ENCODE results near the gene SLC5A11. TPM values are rescaled to one million over a fixed set of nuclear protein-coding genes. Genes with fewer than 3 reads are reported as not detected.
A peak's percentile ranks its signal among the peaks of the same experiment; 100 is the strongest.
"Not testable (repeated sequence)": the region's sequence is repeated elsewhere in the genome, so short reads cannot be mapped to it uniquely, and the experiment has no call there.

SLC5A11 gene
- total and polyA plus RNA-seq, 4 donors = 0.15 to 4.1 (median 0.92) TPM

DNA sequence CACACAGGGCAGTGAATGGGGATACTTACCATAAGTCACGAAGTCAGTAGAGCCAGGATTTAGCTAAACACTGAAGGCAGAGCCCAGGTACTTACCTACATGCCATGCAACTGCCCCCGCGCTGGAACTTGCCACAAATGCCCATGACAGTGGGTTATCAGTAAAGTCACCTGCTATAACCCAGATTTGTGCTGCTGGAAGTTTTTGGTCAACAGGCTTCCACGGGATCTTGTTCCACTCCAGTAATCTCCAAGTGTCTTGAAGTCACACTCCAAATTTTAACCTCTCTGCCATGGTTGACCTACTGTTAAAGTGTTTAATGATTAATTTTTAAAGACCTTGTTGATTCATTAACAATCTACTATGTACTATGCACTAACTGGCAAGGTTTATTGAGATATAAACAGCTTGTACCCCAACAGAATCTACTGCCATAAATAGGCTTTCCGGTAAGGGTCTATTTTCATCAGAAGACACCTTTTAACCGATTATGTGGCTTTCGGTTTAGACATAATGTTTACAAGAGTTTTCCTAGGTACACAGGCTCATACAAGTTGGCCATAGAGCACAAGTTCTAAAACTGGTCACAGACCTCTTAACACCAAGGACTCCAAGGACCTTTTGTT lies 6.3 kb upstream of the SLC5A11 start:
- Histone ChIP-seq H3K4me1 (ENCODE audit: control insufficient read depth in 4 of 4, insufficient read depth in 4 of 4, low read length in 3 of 4) (peaks cover 2 to 14% (median 9%) of the 10 kb centered on the region in 4 donors), H3K27me3 (ENCODE audit: control insufficient read depth in 4 of 4, insufficient read depth in 4 of 4, low read length in 3 of 4) (no peaks in the 10 kb centered on the region), H3K27ac (ENCODE audit: low read depth in 1 of 2, low read length in 2 of 2) (no peak overlapping the region), H3K36me3 (ENCODE audit: control insufficient read depth in 4 of 4, insufficient read depth in 3 of 4, low read depth in 1 of 4, low read length in 3 of 4) (no peaks in the 10 kb centered on the region), H3K9me3 (ENCODE audit: control insufficient read depth in 4 of 4, low read length in 3 of 4) (no peaks in the 10 kb centered on the region), H3K4me3 (ENCODE audit: low read depth in 1 of 3, low read length in 3 of 3) (peak overlapping the region in 1 of 3 donors; percentile 15), H3K9ac (ENCODE audit: low read depth in 1 of 2, low read length in 2 of 2) (peak overlapping the region in 1 of 2 donors; percentile 16)
- DNase-seq (ENCODE audit: low spot score) = no peak
- 46% methylated on average over 7 of the region's 7 CpGs for WGBS
- TF ChIP-seq HNF4G (IDR thresholded peaks at IDR 0.05) (no peak), FOXA2 (IDR thresholded peaks at IDR 0.05) (peak; percentile 20), HNF4A (conservative IDR thresholded peaks at IDR 0.05) (peak in 1 of 2 donors; percentile 37), RAD21 (IDR thresholded peaks at IDR 0.05) (no peak)

DNA sequence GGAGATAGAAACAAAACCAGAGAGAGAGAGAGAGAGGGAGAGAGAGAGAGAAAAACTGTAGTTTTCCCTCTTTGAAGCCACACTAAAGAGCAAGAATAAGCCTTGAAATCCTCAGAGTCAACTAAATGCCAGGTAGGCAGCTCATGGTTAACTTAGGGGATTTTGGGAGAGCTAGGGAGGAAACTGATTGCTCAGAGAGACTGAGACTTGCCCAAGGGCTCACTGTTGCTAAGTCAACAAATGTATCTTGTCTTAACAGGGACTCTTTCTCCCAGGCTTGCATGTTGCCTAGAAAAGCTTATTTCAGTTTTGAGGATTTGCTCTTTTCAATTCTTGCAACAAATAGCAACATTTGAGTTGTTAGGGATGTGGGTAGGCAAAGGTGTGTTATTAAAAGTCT lies 4.5 kb upstream of the SLC5A11 start:
- DNase-seq (ENCODE audit: low spot score) = no peak
- Histone ChIP-seq H3K9ac (ENCODE audit: low read depth in 1 of 2, low read length in 2 of 2) (no peak overlapping the region), H3K27me3 (ENCODE audit: control insufficient read depth in 4 of 4, insufficient read depth in 4 of 4, low read length in 3 of 4) (no peaks in the 10 kb centered on the region), H3K4me3 (ENCODE audit: low read depth in 1 of 3, low read length in 3 of 3) (no peak overlapping the region), H3K4me1 (ENCODE audit: control insufficient read depth in 4 of 4, insufficient read depth in 4 of 4, low read length in 3 of 4) (peaks cover 2 to 17% (median 12%) of the 10 kb centered on the region in 4 donors), H3K27ac (ENCODE audit: low read depth in 1 of 2, low read length in 2 of 2) (no peak overlapping the region), H3K36me3 (ENCODE audit: control insufficient read depth in 4 of 4, insufficient read depth in 3 of 4, low read depth in 1 of 4, low read length in 3 of 4) (peaks cover 0 to 1% (median 0%) of the 10 kb centered on the region in 4 donors), H3K9me3 (ENCODE audit: control insufficient read depth in 4 of 4, low read length in 3 of 4) (no peaks in the 10 kb centered on the region)
- TF ChIP-seq EGR1 (IDR thresholded peaks at IDR 0.05; ENCODE audit: low read depth in 2 of 2) (no peak), HNF4A (conservative IDR thresholded peaks at IDR 0.05) (no peak)

DNA sequence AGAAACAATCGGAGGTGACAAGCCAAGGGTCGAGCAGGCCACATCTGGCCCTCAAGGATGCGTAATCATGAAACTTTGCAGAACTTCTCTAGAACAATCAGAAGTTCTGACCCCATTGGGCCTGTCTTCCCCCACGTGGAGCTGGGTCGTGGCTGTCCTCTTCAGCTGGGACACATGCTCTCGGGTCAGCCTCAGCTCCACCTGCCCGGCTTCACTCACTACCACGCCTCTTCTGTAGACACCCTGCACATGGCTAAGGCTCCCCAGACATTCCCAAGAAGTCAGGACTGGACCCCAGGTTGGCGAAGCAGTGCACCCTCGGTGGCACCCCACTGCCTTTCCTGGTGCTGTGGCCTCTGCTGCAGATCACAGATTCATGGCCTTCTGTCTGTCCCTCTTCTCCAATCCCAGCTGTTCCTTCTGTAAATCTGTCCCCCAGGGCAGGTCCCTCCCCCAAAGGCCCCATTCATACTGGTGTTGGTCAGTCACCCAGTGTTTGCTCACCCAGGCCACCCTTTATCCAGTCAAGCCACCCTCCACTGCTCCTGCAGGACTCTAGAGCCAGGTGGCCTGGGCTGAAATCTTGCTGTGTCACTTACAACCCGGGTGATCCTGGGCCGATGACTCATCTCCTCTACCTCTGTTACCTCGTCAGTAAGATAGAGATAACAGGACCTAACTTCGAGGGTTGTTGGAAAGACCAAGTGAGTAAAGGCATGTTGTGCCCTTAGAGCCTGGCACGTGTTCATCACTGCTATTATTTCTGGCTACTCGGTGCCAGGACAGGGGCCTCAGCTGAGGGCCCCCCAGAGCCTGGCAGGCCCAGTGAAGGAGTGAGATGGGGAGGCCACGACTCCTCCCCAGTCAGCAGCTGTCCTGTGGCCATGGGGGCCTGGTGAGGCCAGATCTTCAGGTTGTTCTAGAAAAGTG lies 1.4 kb upstream of the SLC5A11 start:
- Histone ChIP-seq H3K27me3 (ENCODE audit: control insufficient read depth in 4 of 4, insufficient read depth in 4 of 4, low read length in 3 of 4) (no peaks in the 10 kb centered on the region), H3K27ac (ENCODE audit: low read depth in 1 of 2, low read length in 2 of 2) (no peak overlapping the region), H3K9ac (ENCODE audit: low read depth in 1 of 2, low read length in 2 of 2) (no peak overlapping the region), H3K9me3 (ENCODE audit: control insufficient read depth in 4 of 4, low read length in 3 of 4) (no peaks in the 10 kb centered on the region), H3K36me3 (ENCODE audit: control insufficient read depth in 4 of 4, insufficient read depth in 3 of 4, low read depth in 1 of 4, low read length in 3 of 4) (peaks cover 0 to 1% (median 0%) of the 10 kb centered on the region in 4 donors), H3K4me1 (ENCODE audit: control insufficient read depth in 4 of 4, insufficient read depth in 4 of 4, low read length in 3 of 4) (peaks cover under 1 to 9% (median 5%) of the 10 kb centered on the region in 4 donors), H3K4me3 (ENCODE audit: low read depth in 1 of 3, low read length in 3 of 3) (no peak overlapping the region)
- WGBS = 87% methylated on average over 17 of the region's 17 CpGs
- DNase-seq (ENCODE audit: low spot score) = no peak
- TF ChIP-seq YY1 (IDR thresholded peaks at IDR 0.05) (no peak), NR2F2 (IDR thresholded peaks at IDR 0.05) (no peak), RAD21 (IDR thresholded peaks at IDR 0.05) (no peak), HNF4A (conservative IDR thresholded peaks at IDR 0.05) (no peak), RXRA (IDR thresholded peaks at IDR 0.05) (no peak), EGR1 (IDR thresholded peaks at IDR 0.05; ENCODE audit: low read depth in 2 of 2) (no peak)
- TF ChIP-seq, protein P1, sequence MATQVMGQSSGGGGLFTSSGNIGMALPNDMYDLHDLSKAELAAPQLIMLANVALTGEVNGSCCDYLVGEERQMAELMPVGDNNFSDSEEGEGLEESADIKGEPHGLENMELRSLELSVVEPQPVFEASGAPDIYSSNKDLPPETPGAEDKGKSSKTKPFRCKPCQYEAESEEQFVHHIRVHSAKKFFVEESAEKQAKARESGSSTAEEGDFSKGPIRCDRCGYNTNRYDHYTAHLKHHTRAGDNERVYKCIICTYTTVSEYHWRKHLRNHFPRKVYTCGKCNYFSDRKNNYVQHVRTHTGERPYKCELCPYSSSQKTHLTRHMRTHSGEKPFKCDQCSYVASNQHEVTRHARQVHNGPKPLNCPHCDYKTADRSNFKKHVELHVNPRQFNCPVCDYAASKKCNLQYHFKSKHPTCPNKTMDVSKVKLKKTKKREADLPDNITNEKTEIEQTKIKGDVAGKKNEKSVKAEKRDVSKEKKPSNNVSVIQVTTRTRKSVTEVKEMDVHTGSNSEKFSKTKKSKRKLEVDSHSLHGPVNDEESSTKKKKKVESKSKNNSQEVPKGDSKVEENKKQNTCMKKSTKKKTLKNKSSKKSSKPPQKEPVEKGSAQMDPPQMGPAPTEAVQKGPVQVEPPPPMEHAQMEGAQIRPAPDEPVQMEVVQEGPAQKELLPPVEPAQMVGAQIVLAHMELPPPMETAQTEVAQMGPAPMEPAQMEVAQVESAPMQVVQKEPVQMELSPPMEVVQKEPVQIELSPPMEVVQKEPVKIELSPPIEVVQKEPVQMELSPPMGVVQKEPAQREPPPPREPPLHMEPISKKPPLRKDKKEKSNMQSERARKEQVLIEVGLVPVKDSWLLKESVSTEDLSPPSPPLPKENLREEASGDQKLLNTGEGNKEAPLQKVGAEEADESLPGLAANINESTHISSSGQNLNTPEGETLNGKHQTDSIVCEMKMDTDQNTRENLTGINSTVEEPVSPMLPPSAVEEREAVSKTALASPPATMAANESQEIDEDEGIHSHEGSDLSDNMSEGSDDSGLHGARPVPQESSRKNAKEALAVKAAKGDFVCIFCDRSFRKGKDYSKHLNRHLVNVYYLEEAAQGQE (IDR thresholded peaks at IDR 0.05) = no peak
- TF ChIP-seq, protein P2, sequence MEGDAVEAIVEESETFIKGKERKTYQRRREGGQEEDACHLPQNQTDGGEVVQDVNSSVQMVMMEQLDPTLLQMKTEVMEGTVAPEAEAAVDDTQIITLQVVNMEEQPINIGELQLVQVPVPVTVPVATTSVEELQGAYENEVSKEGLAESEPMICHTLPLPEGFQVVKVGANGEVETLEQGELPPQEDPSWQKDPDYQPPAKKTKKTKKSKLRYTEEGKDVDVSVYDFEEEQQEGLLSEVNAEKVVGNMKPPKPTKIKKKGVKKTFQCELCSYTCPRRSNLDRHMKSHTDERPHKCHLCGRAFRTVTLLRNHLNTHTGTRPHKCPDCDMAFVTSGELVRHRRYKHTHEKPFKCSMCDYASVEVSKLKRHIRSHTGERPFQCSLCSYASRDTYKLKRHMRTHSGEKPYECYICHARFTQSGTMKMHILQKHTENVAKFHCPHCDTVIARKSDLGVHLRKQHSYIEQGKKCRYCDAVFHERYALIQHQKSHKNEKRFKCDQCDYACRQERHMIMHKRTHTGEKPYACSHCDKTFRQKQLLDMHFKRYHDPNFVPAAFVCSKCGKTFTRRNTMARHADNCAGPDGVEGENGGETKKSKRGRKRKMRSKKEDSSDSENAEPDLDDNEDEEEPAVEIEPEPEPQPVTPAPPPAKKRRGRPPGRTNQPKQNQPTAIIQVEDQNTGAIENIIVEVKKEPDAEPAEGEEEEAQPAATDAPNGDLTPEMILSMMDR (IDR thresholded peaks at IDR 0.05; ENCODE audit: low read depth, low read length, missing input control) = no peak
- TF ChIP-seq, protein P3, sequence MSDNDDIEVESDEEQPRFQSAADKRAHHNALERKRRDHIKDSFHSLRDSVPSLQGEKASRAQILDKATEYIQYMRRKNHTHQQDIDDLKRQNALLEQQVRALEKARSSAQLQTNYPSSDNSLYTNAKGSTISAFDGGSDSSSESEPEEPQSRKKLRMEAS (IDR thresholded peaks at IDR 0.05) = no peak

DNA sequence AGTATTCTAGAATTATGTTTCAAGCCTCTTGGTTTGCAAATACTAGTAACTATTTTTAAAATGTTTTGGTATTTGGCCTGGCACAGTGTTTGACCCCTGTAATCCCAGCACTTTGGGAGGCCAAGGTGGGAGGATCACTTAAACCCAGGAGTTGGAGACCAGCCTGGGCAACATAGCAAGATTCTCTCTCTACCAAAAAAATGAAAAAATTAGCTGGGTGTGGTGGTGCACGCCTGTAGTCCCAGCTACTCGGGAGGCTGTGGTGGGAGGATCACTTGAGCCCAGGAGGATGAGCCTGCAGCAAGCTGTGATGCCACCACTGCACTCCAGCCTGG lies 765 bp upstream of the SLC5A11 start:
- WGBS = 97% methylated on average over 2 of the region's 2 CpGs
- not testable (repeated sequence) for H3K36me3 ChIP-seq (ENCODE audit: control insufficient read depth in 4 of 4, insufficient read depth in 3 of 4, low read depth in 1 of 4, low read length in 3 of 4); H3K27ac ChIP-seq (ENCODE audit: low read depth in 1 of 2, low read length in 2 of 2); H3K27me3 ChIP-seq (ENCODE audit: control insufficient read depth in 4 of 4, insufficient read depth in 4 of 4, low read length in 3 of 4); H3K4me3 ChIP-seq (ENCODE audit: low read depth in 1 of 3, low read length in 3 of 3); H3K9ac ChIP-seq (ENCODE audit: low read depth in 1 of 2, low read length in 2 of 2); H3K9me3 ChIP-seq (ENCODE audit: control insufficient read depth in 4 of 4, low read length in 3 of 4); H3K4me1 ChIP-seq (ENCODE audit: control insufficient read depth in 4 of 4, insufficient read depth in 4 of 4, low read length in 3 of 4); DNase-seq (ENCODE audit: low spot score)

Data from liver (tissue), 9 donors.